HG03442 (cell line): ENCODE results near the gene GPATCH8.
A peak's percentile ranks its signal among the peaks of the same experiment; 100 is the strongest.

ENCODE experiments used
- ATAC-seq: cut with Tn5 transposase; IDR thresholded peaks from one replicate; pipeline ENCODE4 v1.9.1; 2021; ENCODE audit warnings: mild to moderate bottlenecking, moderate library complexity; ENCODE audit not compliant: unreplicated experiment

GPATCH8 gene

DNA sequence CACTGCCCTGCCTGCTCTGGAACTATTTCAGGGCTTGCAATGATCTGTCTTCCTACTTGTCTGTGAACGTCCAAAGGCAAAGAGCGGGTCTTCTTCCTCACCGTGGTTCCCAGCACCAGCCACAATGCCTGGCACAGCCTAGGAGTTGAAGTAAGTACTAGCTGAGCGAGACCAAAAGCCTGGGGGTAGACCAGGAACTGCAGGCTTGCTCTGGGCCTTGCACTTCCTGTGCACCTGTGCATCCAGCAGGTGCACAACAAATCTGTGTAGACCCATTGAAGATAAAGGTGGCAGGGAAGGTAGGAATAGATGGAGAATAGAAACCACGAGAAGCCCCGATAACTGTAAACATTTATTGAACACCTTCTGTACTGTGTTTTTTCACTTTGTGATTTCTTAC, 144.2 kb downstream of the GPATCH8 start:
- no peak for ATAC-seq

DNA sequence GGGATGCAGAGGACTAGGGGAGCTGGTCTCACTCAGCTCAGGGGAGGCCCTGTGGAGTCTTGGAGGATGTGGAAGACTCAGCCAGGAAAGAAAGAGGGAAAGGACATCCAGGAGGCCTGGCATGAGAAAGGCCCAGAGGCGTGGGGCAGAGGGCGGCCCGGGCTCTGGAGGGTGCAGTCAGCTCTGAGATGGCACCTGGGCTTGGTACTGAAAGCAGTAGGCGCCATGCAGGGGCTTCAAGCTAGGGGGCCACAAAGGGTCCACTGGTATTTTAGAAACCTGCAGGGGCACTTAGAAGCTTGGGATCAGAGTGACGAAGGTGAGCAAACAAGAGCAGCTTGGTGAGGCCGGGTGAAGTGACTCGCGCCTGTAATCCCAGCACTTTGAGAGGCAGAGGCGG, 145.1 kb downstream of the GPATCH8 start:
- no peak for ATAC-seq

DNA sequence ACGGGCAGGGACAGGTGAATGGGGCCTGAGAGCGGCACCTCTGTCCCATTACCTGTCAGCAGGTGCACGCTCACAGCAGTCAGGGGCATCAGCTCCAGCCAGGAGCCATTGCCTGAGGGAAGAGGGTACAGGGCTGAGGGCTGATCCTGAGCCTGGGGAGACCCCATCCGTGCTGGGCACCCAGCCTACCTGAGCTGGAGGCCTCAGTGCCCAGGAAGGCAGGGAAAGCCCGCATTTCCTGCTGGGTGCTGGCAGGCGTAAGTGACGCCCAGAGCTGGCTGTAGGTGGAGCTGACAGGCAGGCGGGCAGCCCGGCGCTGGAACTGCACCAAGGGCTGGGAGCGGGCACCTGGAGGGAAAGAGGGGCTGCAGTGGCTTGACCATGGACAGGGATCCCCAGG, 147.0 kb downstream of the GPATCH8 start:
- ATAC-seq = no peak

DNA sequence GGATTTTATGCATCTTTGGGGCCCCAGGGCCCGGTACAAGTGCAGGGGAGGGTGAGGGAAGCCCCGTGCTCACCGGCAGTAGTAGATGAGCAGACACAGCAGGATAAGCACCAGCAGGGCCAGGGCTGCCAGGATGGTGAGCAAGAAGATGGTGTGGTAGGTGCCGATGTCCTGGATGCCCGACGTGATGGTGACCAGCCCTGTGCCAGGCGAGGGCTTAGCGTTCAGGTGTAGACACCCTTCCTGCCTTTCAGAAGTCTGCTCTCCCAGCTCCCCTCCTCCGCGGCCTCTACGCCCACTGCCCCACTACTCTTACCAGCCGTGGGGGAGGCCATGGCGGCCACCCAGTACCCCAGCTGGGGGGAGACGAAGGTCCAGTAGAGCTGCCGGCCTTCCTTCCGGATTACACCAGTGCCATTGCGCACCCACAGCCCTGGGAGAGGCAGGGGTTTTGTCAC, 147.5 kb downstream of the GPATCH8 start:
- ATAC-seq = no peak

DNA sequence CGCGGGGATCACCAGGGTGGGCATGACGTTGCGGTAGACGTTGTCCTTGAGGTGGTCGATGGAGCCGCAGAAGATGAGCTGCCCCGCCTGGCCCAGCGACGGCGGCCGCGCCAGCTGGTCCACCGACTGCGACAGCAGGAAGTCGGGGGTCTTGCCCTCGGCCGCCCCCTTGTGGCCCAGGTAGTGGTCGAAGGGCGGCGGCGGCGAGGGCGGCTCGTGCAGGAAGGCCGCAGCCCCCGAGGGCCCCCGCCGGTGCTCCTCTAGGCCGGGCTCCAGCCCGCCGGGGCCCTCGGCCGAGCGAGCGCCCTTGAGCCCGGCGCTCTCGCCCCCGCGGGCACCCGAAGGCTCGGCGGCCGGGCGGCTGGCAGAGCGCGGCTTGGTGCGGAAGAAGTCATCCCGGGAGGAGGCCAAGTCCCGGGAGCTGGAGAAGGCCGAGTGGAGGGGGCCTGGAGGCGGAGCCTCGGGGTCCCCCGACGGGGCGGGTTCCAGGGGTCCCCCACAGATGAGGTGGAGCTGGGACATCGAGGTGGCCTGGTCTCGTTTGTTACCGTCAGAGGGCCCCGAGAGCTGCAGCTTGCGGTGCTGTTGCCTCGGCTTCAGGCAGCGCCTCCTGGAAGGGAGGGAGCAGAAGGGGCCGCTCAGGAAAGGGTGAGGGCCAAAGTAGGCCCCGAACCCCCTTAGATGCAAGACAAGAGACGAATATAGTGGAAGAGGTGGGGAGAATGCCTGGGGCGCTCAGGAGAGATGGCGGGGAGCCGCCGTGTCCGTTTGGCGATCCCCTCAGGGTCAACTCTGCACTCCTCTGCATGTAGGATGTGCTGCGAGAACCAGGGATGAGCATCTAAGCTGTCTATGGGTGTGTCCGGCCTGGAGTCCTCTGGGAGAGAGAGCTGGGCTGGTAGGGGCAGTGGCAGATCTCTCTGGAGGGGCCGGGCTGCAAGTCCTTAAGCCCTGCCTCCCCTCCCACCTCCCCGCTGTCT, 148.3 kb downstream of the GPATCH8 start:
- ATAC-seq = no peak

DNA sequence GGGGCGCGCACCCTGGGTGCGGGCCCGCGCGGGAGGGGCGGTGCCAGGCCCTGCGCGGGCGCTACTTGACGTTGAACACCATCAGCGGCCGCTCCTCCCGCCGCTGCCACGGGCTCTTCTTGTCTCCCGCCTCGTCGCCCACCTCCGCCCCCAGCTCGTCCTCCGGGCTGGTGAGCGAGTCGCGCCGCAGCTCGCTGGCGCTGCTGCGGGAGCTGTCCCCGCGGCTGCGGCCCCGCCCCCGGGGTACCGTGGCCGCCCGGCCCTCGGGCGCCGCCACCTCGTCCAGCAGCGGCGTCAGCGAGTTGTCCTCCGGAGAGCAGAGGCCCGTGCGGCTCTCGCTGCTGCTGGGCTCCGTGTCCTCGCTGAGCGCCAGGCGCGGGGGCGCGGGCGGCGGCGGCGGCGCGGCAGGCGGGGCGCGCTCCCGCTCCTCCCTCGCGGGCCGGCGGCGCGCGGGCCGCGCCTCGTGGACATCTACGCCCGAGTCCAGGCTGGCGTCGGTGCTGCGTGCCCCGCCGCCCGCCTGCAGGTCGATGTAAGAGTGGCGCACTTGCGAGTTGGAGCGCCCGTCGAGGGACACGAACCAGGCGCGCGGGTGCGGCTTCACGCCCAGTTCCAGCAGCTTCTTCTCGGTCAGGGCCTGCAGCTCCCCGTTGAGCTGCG, 149.4 kb downstream of the GPATCH8 start:
- ATAC-seq = no peak

DNA sequence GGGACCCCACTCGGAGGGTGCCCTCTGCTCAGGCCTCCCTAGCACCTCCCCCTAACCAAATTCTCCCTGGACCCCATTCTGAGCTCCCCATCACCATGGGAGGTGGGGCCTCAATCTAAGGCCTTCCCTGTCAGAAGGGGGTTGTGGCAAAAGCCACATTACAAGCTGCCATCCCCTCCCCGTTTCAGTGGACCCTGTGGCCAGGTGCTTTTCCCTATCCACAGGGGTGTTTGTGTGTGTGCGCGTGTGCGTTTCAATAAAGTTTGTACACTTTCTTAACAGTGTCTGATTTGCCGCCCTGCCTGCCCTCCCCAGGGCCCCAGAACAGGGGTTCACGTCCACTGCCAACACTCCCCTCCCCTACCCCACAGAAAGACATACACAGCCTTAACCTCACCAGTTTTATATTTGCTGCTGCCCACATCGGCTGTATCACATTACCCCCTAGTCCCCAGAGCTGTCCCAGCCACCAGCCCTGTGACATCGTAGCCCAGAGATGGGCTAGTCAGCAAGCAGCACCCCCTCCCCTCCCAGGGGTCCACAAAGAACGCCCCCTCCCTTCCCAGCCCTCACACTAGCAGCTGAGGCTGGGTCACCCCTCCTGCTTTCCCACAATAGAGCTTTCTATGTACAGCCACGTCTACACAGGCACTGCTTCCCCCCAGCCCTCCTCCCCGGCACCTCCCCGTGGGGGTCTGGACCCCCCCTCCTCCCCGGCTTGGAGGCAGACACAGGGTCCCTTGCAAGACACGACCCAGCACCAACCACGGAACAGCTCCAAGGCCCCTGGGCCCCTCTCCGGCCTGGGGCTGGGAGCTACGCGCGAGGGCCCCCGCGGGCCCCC, 150.2 kb downstream of the GPATCH8 start:
- ATAC-seq = no peak

DNA sequence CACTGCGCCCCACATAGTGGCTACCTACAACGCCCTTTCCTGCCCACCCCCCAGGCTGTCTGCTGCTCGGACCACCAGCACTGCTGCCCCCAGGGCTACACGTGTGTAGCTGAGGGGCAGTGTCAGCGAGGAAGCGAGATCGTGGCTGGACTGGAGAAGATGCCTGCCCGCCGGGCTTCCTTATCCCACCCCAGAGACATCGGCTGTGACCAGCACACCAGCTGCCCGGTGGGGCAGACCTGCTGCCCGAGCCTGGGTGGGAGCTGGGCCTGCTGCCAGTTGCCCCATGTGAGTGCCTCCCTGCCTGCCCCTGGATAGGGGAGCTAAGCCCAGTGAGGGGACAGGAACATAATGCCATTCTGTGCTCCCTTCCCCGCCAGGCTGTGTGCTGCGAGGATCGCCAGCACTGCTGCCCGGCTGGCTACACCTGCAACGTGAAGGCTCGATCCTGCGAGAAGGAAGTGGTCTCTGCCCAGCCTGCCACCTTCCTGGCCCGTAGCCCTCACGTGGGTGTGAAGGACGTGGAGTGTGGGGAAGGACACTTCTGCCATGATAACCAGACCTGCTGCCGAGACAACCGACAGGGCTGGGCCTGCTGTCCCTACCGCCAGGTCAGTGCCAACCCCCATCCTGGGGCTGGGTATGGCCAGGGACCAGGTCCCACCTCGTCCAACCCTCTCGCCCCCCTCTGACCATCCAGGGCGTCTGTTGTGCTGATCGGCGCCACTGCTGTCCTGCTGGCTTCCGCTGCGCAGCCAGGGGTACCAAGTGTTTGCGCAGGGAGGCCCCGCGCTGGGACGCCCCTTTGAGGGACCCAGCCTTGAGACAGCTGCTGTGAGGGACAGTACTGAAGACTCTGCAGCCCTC, 151.0 kb downstream of the GPATCH8 start:
- ATAC-seq = no peak

DNA sequence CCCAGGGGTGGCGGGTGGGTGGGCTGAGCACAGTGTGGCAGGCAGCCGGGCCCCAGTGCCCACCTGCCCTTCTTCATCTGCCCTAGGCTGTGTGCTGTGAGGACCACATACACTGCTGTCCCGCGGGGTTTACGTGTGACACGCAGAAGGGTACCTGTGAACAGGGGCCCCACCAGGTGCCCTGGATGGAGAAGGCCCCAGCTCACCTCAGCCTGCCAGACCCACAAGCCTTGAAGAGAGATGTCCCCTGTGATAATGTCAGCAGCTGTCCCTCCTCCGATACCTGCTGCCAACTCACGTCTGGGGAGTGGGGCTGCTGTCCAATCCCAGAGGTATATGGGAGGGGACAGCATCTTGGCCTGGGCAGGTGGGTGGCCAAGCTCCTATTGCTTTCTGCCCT, 151.7 kb downstream of the GPATCH8 start:
- no peak for ATAC-seq

DNA sequence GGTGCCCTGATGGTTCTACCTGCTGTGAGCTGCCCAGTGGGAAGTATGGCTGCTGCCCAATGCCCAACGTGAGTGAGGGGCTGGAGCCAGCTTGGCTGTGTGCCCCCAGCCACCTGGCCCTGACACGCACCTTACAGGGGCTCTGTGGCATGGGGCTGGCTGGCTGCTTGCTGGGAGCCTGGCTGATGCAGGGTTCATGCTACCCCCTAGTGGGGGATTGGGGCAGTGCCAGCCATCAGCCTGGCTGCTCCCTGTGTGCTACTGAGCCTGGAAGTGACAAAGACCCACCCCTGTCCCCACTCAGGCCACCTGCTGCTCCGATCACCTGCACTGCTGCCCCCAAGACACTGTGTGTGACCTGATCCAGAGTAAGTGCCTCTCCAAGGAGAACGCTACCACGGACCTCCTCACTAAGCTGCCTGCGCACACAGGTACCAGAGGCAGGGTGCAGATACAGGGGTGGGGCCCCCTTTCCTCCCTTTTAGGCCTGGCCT, 152.4 kb downstream of the GPATCH8 start:
- no peak for ATAC-seq

DNA sequence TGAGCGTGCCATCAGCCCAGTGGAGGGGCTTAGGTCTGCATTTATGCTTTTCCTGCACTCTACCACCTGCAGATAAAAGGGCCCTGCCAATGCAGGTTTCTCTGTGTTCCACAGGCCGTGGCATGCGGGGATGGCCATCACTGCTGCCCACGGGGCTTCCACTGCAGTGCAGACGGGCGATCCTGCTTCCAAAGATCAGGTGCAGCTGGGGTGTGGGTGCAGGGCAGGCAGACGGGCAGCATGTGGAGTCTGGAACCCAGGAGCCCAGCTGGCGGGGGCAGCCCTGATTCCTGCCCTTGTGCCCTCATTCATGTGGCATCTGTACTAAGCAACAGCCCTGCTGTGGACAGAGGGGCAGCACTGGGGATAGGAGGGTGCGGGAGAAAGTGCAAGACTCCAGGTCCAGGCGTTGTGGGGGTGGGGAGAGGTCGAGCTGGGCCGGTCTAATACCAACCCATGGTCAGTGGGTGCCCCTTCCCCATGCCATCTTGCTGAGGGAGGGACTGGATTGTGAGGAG, 153.6 kb downstream of the GPATCH8 start:
- no peak for ATAC-seq

DNA sequence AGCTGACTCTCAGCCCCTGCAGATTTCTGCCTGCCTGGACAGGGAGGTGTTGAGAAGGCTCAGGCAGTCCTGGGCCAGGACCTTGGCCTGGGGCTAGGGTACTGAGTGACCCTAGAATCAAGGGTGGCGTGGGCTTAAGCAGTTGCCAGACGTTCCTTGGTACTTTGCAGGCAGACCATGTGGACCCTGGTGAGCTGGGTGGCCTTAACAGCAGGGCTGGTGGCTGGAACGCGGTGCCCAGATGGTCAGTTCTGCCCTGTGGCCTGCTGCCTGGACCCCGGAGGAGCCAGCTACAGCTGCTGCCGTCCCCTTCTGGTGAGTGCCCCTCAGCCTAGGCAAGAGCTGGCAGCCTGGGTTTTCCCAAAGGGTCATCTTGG, 154.2 kb downstream of the GPATCH8 start:
- ATAC-seq = no peak

DNA sequence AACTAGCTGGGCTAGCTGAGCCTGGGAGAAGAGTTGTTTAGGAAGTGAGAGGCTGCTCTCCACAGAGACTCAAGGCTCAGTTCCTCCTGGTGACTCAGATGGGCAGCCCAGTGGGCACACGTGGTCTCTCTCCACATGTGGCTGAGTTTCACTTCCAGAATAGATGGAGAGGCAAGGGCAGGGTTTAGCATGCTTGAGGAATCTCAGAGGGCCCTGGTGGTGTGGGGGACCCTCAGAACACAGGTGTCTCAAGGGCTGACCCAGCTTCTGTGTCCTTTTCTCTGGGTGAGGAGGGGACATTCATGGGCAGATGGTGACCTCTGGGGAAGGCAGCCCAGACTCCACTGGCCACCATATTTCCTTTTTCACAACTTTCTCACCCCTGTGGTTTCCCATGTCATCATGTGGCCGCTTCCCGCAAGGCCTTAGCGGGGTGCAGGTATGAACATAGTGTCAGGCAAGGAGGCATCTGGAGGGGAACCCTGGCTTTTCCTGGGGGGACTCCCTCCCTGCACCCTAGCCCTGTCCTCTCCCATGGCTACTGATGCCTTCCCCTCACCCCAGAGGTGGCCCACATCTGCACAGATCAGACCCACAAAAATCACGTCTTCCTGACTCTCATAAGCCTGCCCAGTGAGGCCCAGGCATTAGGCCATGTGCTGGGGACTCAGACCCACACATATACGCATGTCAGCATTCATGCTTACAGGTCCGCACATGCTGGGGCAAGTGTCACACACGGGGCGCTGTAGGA, 154.8 kb downstream of the GPATCH8 start:
- ATAC-seq = peak; percentile 40
